CD4-positive, alpha-beta T cell (primary cell): ENCODE data around the gene ZAP70. TPM values are rescaled to one million over a fixed set of nuclear protein-coding genes. Genes with fewer than 3 reads are reported as not detected.

Source experiments
- ATAC-seq: fragments of 200-7000 bp; cut with Tn5 transposase; one replicate; pipeline ENCODE4 v1.10.0; 2022; ENCODE audit warnings: mild to moderate bottlenecking; ENCODE audit not compliant: poor library complexity
- CTCF ChIA-PET: fragments of 350-600 bp; sonication (Branson Sonifier 250); formaldehyde crosslinking; loops from one replicate; lab custom pipeline; 2021; ENCODE audit warnings: antibody characterized with exemption, inconsistent platforms; lab: Charles Lee
- POLR2A ChIA-PET: fragments of 350-600 bp; sonication (Branson Sonifier 250); formaldehyde crosslinking; loops from one replicate; lab custom pipeline; 2021; ENCODE audit warnings: antibody characterized with exemption, inconsistent platforms; lab: Charles Lee
- DNase-seq, 14 experiments: peaks; one replicate each; pipeline ENCODE4 v3.0.0-alpha.2; 2013 to 2020; ENCODE audit warnings: mixed read lengths in 2 of 14
- H3K27ac ChIP-seq, 2 donors: one replicate each; pipeline versions ENCODE4 v1.5.1 to v1.7.0; 2013; ENCODE audit warnings: low read length in 2 of 2, low read depth in 1 of 2, mild to moderate bottlenecking in 1 of 2
- H3K27me3 ChIP-seq, 2 experiments: 1 replicate in 1 of 2; 2 replicates in 1 of 2; pipeline versions ENCODE4 v1.6.1 to v1.7.0; 2013; ENCODE audit warnings: low read length in 2 of 2, control low read depth in 1 of 2, mild to moderate bottlenecking in 1 of 2, moderate library complexity in 1 of 2; ENCODE audit not compliant: insufficient read depth in 2 of 2, control insufficient read depth in 1 of 2
- H3K36me3 ChIP-seq: one replicate; pipeline ENCODE4 v1.6.1; 2013; ENCODE audit warnings: low read length, control low read depth; ENCODE audit not compliant: insufficient read depth
- H3K4me1 ChIP-seq: one replicate; pipeline ENCODE4 v1.6.1; 2013; ENCODE audit warnings: low read length, control low read depth; ENCODE audit not compliant: insufficient read depth
- H3K4me3 ChIP-seq: one replicate; pipeline ENCODE4 v1.5.1; 2013; ENCODE audit warnings: mild to moderate bottlenecking, low read length, moderate library complexity
- H3K9me3 ChIP-seq, 2 experiments: 1 replicate in 1 of 2; 2 replicates in 1 of 2; pipeline versions ENCODE4 v1.6.1 to v1.7.0; 2013; ENCODE audit warnings: low read length in 2 of 2, mild to moderate bottlenecking in 2 of 2, control low read depth in 1 of 2, moderate library complexity in 1 of 2; ENCODE audit not compliant: control insufficient read depth in 1 of 2, insufficient read depth in 1 of 2
- H3K27ac Mint-ChIP-seq: one replicate; pipeline ENCODE4 v1.8.0; 2020; ENCODE audit warnings: mixed read lengths
- H3K27me3 Mint-ChIP-seq: one replicate; pipeline ENCODE4 v1.8.0; 2021; ENCODE audit warnings: mixed read lengths
- H3K36me3 Mint-ChIP-seq: one replicate; pipeline ENCODE4 v1.8.0; 2021; ENCODE audit warnings: low read depth, mixed read lengths
- H3K4me1 Mint-ChIP-seq: one replicate; pipeline ENCODE4 v1.8.0; 2021; ENCODE audit warnings: low read depth, mixed read lengths
- H3K4me3 Mint-ChIP-seq: one replicate; pipeline ENCODE4 v1.8.0; 2020; ENCODE audit warnings: mild to moderate bottlenecking, mixed read lengths
- H3K9me3 Mint-ChIP-seq: one replicate; pipeline ENCODE4 v1.8.0; 2020; ENCODE audit warnings: mixed read lengths
- intact Hi-C, 2 experiments: fragments of 100-400 bp; cut with DNase I in 1 of 2; cut with micrococcal nuclease in 1 of 2; formaldehyde crosslinking; loops; one replicate each; pipeline versions ENCODE4 v1.15.1 to v1.9.0; 2023 to 2025; cut with DNase I, micrococcal nuclease
- total RNA-seq, 174 experiments: library from RNA in 2 of 174; stranded (reverse) in 2 of 174; gene quantifications; one replicate each; pipeline ENCODE4 v1.2.3 and lab custom pipeline; 2021 to 2026
- TF ChIP-seq, protein P1 (sequence below): fragments of 200-600 bp; IDR thresholded peaks from one replicate; pipeline ENCODE4 v1.8.0; 2022; ENCODE audit warnings: antibody characterized with exemption, mild to moderate bottlenecking

The ZAP70 gene
- total RNA-seq, 2 experiments from 2014 or later, result 440 to 470 TPM

- CTCF ChIA-PET, result no interaction called here
- no peaks in the 10 kb centered on the region for H3K9me3 Mint-ChIP-seq
- Histone ChIP-seq H3K36me3 (peaks cover 12% of the 10 kb centered on the region), H3K27ac (no peak overlapping the region), H3K27me3 (no peaks in the 10 kb centered on the region), H3K4me1 (no peaks in the 10 kb centered on the region), H3K4me3 (no peak overlapping the region), H3K9me3 (no peaks in the 10 kb centered on the region)
- H3K27me3 Mint-ChIP-seq, result no peaks in the 10 kb centered on the region
- no peak overlapping the region for H3K4me3 Mint-ChIP-seq
- no peaks in the 10 kb centered on the region for H3K4me1 Mint-ChIP-seq
- POLR2A ChIA-PET, result no interaction called here
- TF ChIP-seq, protein P1, sequence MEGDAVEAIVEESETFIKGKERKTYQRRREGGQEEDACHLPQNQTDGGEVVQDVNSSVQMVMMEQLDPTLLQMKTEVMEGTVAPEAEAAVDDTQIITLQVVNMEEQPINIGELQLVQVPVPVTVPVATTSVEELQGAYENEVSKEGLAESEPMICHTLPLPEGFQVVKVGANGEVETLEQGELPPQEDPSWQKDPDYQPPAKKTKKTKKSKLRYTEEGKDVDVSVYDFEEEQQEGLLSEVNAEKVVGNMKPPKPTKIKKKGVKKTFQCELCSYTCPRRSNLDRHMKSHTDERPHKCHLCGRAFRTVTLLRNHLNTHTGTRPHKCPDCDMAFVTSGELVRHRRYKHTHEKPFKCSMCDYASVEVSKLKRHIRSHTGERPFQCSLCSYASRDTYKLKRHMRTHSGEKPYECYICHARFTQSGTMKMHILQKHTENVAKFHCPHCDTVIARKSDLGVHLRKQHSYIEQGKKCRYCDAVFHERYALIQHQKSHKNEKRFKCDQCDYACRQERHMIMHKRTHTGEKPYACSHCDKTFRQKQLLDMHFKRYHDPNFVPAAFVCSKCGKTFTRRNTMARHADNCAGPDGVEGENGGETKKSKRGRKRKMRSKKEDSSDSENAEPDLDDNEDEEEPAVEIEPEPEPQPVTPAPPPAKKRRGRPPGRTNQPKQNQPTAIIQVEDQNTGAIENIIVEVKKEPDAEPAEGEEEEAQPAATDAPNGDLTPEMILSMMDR, result no peak
- DNase-seq (no peak), ATAC-seq (no peak)
- peaks cover 31% of the 10 kb centered on the region for H3K36me3 Mint-ChIP-seq
- H3K27ac Mint-ChIP-seq, result no peak overlapping the region
- intact Hi-C loops, result no loop called here
Measured at GRCh38 chr2:97784953-97785352, 71.6 kb downstream of the ZAP70 start.

GRCh38 chr2:97785818-97786217 lies 72.4 kb downstream of the ZAP70 start:
- ATAC-seq (no peak), DNase-seq (no peak)
- ChIA-PET POLR2A (no interaction called here), CTCF (no interaction called here)
- Mint-ChIP-seq H3K27me3 (no peaks in the 10 kb centered on the region), H3K4me3 (no peak overlapping the region), H3K27ac (no peak overlapping the region), H3K9me3 (no peaks in the 10 kb centered on the region), H3K4me1 (no peaks in the 10 kb centered on the region), H3K36me3 (peaks cover 30% of the 10 kb centered on the region)
- no peaks in the 10 kb centered on the region for H3K4me1 ChIP-seq
- H3K4me3 ChIP-seq, result no peak overlapping the region
- H3K27me3 ChIP-seq, result no peaks in the 10 kb centered on the region
- TF ChIP-seq, protein P1, result no peak
- no peaks in the 10 kb centered on the region for H3K9me3 ChIP-seq
- intact Hi-C loops, result no loop called here
- H3K27ac ChIP-seq, result no peak overlapping the region
- peaks cover 20% of the 10 kb centered on the region for H3K36me3 ChIP-seq

DNA sequence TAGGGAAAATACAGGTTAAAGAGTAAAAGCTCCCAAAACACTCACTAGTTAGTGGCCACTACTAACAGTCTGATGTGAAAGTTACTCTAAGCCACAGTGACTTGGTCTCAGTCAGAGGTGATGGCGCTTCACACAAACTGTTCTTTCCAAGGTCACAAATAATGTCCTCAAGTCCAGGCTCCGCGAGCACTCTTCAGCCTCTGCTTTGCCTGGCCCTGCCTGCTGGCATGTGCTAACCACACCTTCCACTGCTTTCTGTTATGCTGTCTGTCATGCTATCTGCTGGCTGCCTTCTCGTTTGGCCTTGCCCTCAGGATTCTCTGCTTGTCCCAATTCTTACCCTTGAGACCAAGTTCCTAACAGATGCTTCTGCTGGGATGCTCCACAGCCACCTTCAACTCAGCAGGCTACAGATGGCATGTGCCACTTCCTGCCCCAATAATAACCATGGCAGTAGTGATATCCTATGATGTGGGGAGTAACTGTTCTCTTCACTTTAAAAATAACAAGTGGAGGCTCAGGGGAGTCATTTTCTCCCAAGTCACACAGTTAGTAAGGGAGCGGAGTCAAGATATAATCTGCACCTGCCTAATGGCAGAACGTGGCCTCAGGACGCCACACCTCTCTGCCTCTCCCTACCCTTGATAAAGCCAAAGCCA lies 75.7 kb downstream of the ZAP70 start:
- H3K36me3 Mint-ChIP-seq, result peaks cover 52% of the 10 kb centered on the region
- H3K27me3 ChIP-seq, result no peaks in the 10 kb centered on the region
- intact Hi-C loops, result no loop called here
- no peak overlapping the region for H3K4me3 ChIP-seq
- H3K27ac ChIP-seq, result no peak overlapping the region
- H3K4me1 ChIP-seq, result no peaks in the 10 kb centered on the region
- no peaks in the 10 kb centered on the region for H3K9me3 ChIP-seq
- H3K4me3 Mint-ChIP-seq, result no peak overlapping the region
- TF ChIP-seq, protein P1, result no peak
- no peak for ATAC-seq
- DNase-seq, result no peak
- no peaks in the 10 kb centered on the region for H3K4me1 Mint-ChIP-seq
- ChIA-PET POLR2A (interaction anchor here (0.6 kb wide), 1 partner anchor 13 kb away, joined by 3 read pairs; no protein-coding TSS in a partner anchor), CTCF (no interaction called here)
- H3K27ac Mint-ChIP-seq, result no peak overlapping the region
- H3K9me3 Mint-ChIP-seq, result no peaks in the 10 kb centered on the region
- H3K27me3 Mint-ChIP-seq, result no peaks in the 10 kb centered on the region
- peaks cover 42% of the 10 kb centered on the region for H3K36me3 ChIP-seq

Other genes with a start within 250 kb of the ZAP70 start
- gene ANKRD36B, start 123.7 kb upstream of the ZAP70 start, total RNA-seq, result 10 to 100 TPM; 48.5 to 60.0 TPM
- gene COX5B, start 67.5 kb upstream of the ZAP70 start, total RNA-seq, result 100 to 1,000 TPM; 112 to 121 TPM
- 10 to 100 TPM; 89.5 to 92.8 TPM for gene ACTR1B, start 49.5 kb upstream of the ZAP70 start, total RNA-seq
- gene C2orf92, start 43.9 kb upstream of the ZAP70 start, total RNA-seq, result 10 to 100 TPM; 12.4 to 13.4 TPM